H9 (cell line): Measurements from ENCODE around the gene RAB17. TPM values are rescaled to one million over a fixed set of nuclear protein-coding genes. Genes with fewer than 3 reads are reported as not detected.

Experiments
- DNase-seq: peaks from one replicate; pipeline ENCODE4 v3.0.0-alpha.2; 2017
- H2AFZ ChIP-seq: one replicate; pipeline ENCODE4 v1.6.1; 2013; ENCODE audit warnings: mild to moderate bottlenecking, low read length, control low read depth, moderate library complexity
- H2AK5ac ChIP-seq: 2 replicates; pipeline ENCODE4 v1.6.1; 2013; ENCODE audit warnings: low read length, control low read depth, mixed read lengths; ENCODE audit not compliant: insufficient read length
- H2BK120ac ChIP-seq: one replicate; pipeline ENCODE4 v1.6.1; 2013; ENCODE audit warnings: low read depth, mild to moderate bottlenecking, low read length, control low read depth, inconsistent platforms; ENCODE audit not compliant: poor library complexity, severe bottlenecking
- H2BK12ac ChIP-seq: 2 replicates; pipeline ENCODE4 v1.6.1; 2013; ENCODE audit warnings: low read length, control low read depth, mixed read lengths, low read depth; ENCODE audit not compliant: insufficient read length
- H2BK15ac ChIP-seq: 2 replicates; pipeline ENCODE4 v1.6.1; 2013; ENCODE audit warnings: low read depth, low read length, control low read depth
- H2BK20ac ChIP-seq: one replicate; pipeline ENCODE4 v1.6.1; 2013; ENCODE audit warnings: low read depth, mild to moderate bottlenecking, low read length, control low read depth, inconsistent platforms; ENCODE audit not compliant: poor library complexity, severe bottlenecking
- H2BK5ac ChIP-seq: 2 replicates; pipeline ENCODE4 v1.6.1; 2013; ENCODE audit warnings: low read length, control low read depth, mixed read lengths; ENCODE audit not compliant: insufficient read length
- H3K14ac ChIP-seq: 2 replicates; pipeline ENCODE4 v1.6.1; 2013; ENCODE audit warnings: low read length, control low read depth; ENCODE audit not compliant: insufficient read depth
- H3K18ac ChIP-seq: 2 replicates; pipeline ENCODE4 v1.6.1; 2013; ENCODE audit warnings: low read depth, mild to moderate bottlenecking, mixed read lengths, low read length, control low read depth; ENCODE audit not compliant: insufficient read length
- H3K23ac ChIP-seq: 2 replicates; pipeline ENCODE4 v1.6.1; 2013; ENCODE audit warnings: low read length, control low read depth, mixed read lengths, low read depth; ENCODE audit not compliant: insufficient read length
- H3K23me2 ChIP-seq: 2 replicates; pipeline ENCODE4 v1.6.1; 2013; ENCODE audit warnings: low read depth, mild to moderate bottlenecking, mixed read lengths, low read length, control low read depth; ENCODE audit not compliant: insufficient read length, poor library complexity, severe bottlenecking
- H3K27ac ChIP-seq: 2 replicates; pipeline ENCODE4 v1.5.1; 2013; ENCODE audit warnings: low read length, control low read depth, mixed read lengths, low read depth; ENCODE audit not compliant: insufficient read length
- H3K27me3 ChIP-seq: 2 replicates; pipeline ENCODE4 v1.6.1; 2013; ENCODE audit warnings: low read length, control low read depth, inconsistent platforms; ENCODE audit not compliant: insufficient read depth
- H3K4ac ChIP-seq: 2 replicates; pipeline ENCODE4 v1.6.1; 2013; ENCODE audit warnings: low read depth, mild to moderate bottlenecking, control low read depth, inconsistent platforms, low read length, moderate library complexity
- H3K4me1 ChIP-seq: 2 replicates; pipeline ENCODE4 v1.6.1; 2013; ENCODE audit warnings: low read length, control low read depth, inconsistent platforms; ENCODE audit not compliant: insufficient read depth
- H3K4me2 ChIP-seq: 2 replicates; pipeline ENCODE4 v1.6.1; 2013; ENCODE audit warnings: low read length, control low read depth, mixed read lengths; ENCODE audit not compliant: insufficient read length, insufficient read depth
- H3K56ac ChIP-seq: 2 replicates; pipeline ENCODE4 v1.6.1; 2013; ENCODE audit warnings: low read depth, mild to moderate bottlenecking, mixed read lengths, low read length, control low read depth; ENCODE audit not compliant: insufficient read length
- H3K79me1 ChIP-seq: 2 replicates; pipeline ENCODE4 v1.6.1; 2013; ENCODE audit warnings: low read depth, mild to moderate bottlenecking, moderate library complexity, low read length, control low read depth, inconsistent platforms; ENCODE audit not compliant: insufficient read depth, poor library complexity, severe bottlenecking
- H3K79me2 ChIP-seq: 2 replicates; pipeline ENCODE4 v1.6.1; 2013; ENCODE audit warnings: low read length, control low read depth, inconsistent platforms; ENCODE audit not compliant: insufficient read depth
- H3K9ac ChIP-seq: 2 replicates; pipeline ENCODE4 v1.6.1; 2013; ENCODE audit warnings: low read length, control low read depth, mixed read lengths; ENCODE audit not compliant: insufficient read length; ENCODE audit errors: extremely low read depth
- H3K9me3 ChIP-seq: one replicate; pipeline ENCODE4 v1.6.1; 2013; ENCODE audit warnings: low read depth, low read length, inconsistent platforms; ENCODE audit not compliant: control insufficient read depth
- H3T11ph ChIP-seq: one replicate; pipeline ENCODE4 v1.6.1; 2013; ENCODE audit warnings: mild to moderate bottlenecking, low read length, control low read depth, inconsistent platforms
- H4K20me1 ChIP-seq: one replicate; pipeline ENCODE4 v1.6.1; 2013; ENCODE audit not compliant: control insufficient read depth, insufficient read length, insufficient read depth
- H4K5ac ChIP-seq: 2 replicates; pipeline ENCODE4 v1.6.1; 2013; ENCODE audit warnings: low read depth, mild to moderate bottlenecking, mixed read lengths, low read length, control low read depth; ENCODE audit not compliant: insufficient read length
- H4K8ac ChIP-seq: replicated peaks from 2 replicates; pipeline ENCODE4 v1.6.1; 2013; ENCODE audit warnings: low read length, control low read depth, mixed read lengths, low read depth; ENCODE audit not compliant: insufficient read length
- H4K91ac ChIP-seq: 2 replicates; pipeline ENCODE4 v1.6.1; 2013; ENCODE audit warnings: low read depth, mild to moderate bottlenecking, moderate library complexity, mixed read lengths, low read length, control low read depth; ENCODE audit not compliant: insufficient read length
- H3K27ac Mint-ChIP-seq, 3 experiments: 2 replicates in 2 of 3; 3 replicates in 1 of 3; pipeline ENCODE4 v1.8.0; 2020 to 2021; ENCODE audit warnings: mixed read lengths in 3 of 3, mild to moderate bottlenecking in 1 of 3, moderate library complexity in 1 of 3
- H3K27me3 Mint-ChIP-seq: 2 replicates; pipeline ENCODE4 v1.8.0; 2021; ENCODE audit warnings: low read depth, mild to moderate bottlenecking, moderate library complexity, mixed read lengths
- H3K36me3 Mint-ChIP-seq, 3 experiments: 2 replicates in 2 of 3; 3 replicates in 1 of 3; pipeline ENCODE4 v1.8.0; 2020 to 2021; ENCODE audit warnings: low read depth in 3 of 3, mixed read lengths in 3 of 3; ENCODE audit not compliant: insufficient read depth in 1 of 3
- H3K4me1 Mint-ChIP-seq, 2 experiments: 2 replicates each; pipeline ENCODE4 v1.8.0; 2020; ENCODE audit warnings: mixed read lengths in 2 of 2
- H3K4me3 Mint-ChIP-seq, 2 experiments: 2 replicates in 1 of 2; 3 replicates in 1 of 2; pipeline ENCODE4 v1.8.0; 2020 to 2021; ENCODE audit warnings: mild to moderate bottlenecking in 2 of 2, mixed read lengths in 2 of 2, moderate library complexity in 1 of 2
- H3K9me3 Mint-ChIP-seq, 2 experiments: 2 replicates in 1 of 2; 3 replicates in 1 of 2; pipeline ENCODE4 v1.8.0; 2020; ENCODE audit warnings: mild to moderate bottlenecking in 2 of 2, mixed read lengths in 2 of 2, moderate library complexity in 1 of 2
- CTCF ChIP-seq: fragments of 200-600 bp; sonication (generic); conservative IDR thresholded peaks from 3 replicates; pipeline ENCODE4 v1.8.0; 2021; ENCODE audit warnings: antibody characterized with exemption, mild to moderate bottlenecking
- WGBS: extraction: QIAGEN DNeasy Blood & Tissue Kit; methylation state at CpG from one replicate; pipeline ENCODE4 v1.1.7; 2013; ENCODE audit warnings: missing lambda C conversion rate, low lambda C conversion rate, mixed read lengths; ENCODE audit not compliant: insufficient read length; ENCODE audit errors: extremely low coverage; 5-methylcytosine and 5-hydroxymethylcytosine counted together
- total RNA-seq: library from RNA; stranded (reverse); gene quantifications from 2 replicates; pipeline ENCODE4 v1.2.1, GENCODE V29; 2021

Gene RAB17
- total RNA-seq, 1 experiment from 2014 or later, result 31.9 TPM

GRCh38 chr2:237600205-237600846 lies 9.8 kb upstream of the RAB17 start:
- H3K56ac ChIP-seq, result no peak overlapping the region
- no peak for TF ChIP-seq CTCF
- no peaks in the 10 kb centered on the region for H3K79me1 ChIP-seq
- peaks cover 17% of the 10 kb centered on the region for H3K27me3 Mint-ChIP-seq
- H3K4me1 ChIP-seq, result peaks cover 7% of the 10 kb centered on the region; the same call in 1 of the 2 replicates
- H3K27ac ChIP-seq, result no peak overlapping the region
- H3K9ac ChIP-seq, result no peak overlapping the region
- no peaks in the 10 kb centered on the region for H4K20me1 ChIP-seq
- H2BK12ac ChIP-seq, result no peak overlapping the region
- peak; percentile 28 for DNase-seq
- H3K9me3 ChIP-seq, result no peaks in the 10 kb centered on the region
- H3K18ac ChIP-seq, result no peak overlapping the region
- H2BK15ac ChIP-seq, result no peak overlapping the region
- peaks cover 68 to 69% of the 10 kb centered on the region in 2 experiments for H3K4me1 Mint-ChIP-seq
- peaks cover 3 to 6% of the 10 kb centered on the region in 2 experiments for H3K9me3 Mint-ChIP-seq
- no peak overlapping the region for H3K14ac ChIP-seq
- H3K4me2 ChIP-seq, result no peak overlapping the region
- H3K23me2 ChIP-seq, result no peaks in the 10 kb centered on the region
- no peak overlapping the region for H2BK120ac ChIP-seq
- no peak overlapping the region for H2BK5ac ChIP-seq
- H3K27ac Mint-ChIP-seq, result no peak overlapping the region; a peak in 1 of 7 replicates
- peaks cover 2 to 4% (median 3%) of the 10 kb centered on the region in 3 experiments; a peak in 6 of 7 replicates for H3K36me3 Mint-ChIP-seq
- H4K91ac ChIP-seq, result no peak overlapping the region
- no peaks in the 10 kb centered on the region for H3K79me2 ChIP-seq
- no peak overlapping the region for H3T11ph ChIP-seq
- no peak overlapping the region for H2AFZ ChIP-seq
- no peak overlapping the region for H2AK5ac ChIP-seq
- H3K4ac ChIP-seq, result no peak overlapping the region
- no peak overlapping the region for H3K4me3 Mint-ChIP-seq
- H4K8ac ChIP-seq, result no peak overlapping the region
- no peak overlapping the region for H4K5ac ChIP-seq
- H2BK20ac ChIP-seq, result no peak overlapping the region
- WGBS, result no CpG with 5 or more reads among the region's 16 CpGs
- H3K23ac ChIP-seq, result no peak overlapping the region
- no peaks in the 10 kb centered on the region for H3K27me3 ChIP-seq
